ENCODE measurements around the gene TBC1D22A. TPM values are rescaled to one million over a fixed set of nuclear protein-coding genes. Genes with fewer than 3 reads are reported as not detected.

The TBC1D22A gene
- polyA plus RNA-seq, 1 experiment = 24.2 TPM

DNA sequence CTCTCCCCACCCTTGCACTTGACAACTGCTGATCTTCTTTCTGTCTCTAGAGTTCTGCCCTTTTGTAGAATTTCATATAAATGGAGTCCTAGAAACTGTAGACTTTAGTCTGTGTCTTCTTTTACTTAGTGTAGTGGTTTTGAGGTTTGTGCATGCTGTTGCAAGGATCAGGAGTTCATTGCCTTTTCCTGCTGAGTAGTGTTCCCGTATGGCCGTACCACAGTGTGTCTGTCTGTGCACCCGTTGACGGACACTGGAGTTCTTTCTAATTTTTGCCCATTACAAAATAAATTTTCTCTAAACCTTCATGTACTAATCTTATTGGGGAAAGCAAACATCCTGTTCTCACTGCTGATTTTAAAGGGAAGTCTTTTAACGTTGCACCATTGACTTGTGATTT, 138.1 kb downstream of the TBC1D22A start:
- no peak overlapping the region for H3K4me3 ChIP-seq (ENCODE audit: low read depth, low read length)
- ChIA-PET CTCF (no interaction called here), POLR2A (no interaction called here)
- H3K27me3 ChIP-seq (ENCODE audit: control insufficient read depth, insufficient read depth, low read length) = no peaks in the 10 kb centered on the region
- TF ChIP-seq, protein P1, sequence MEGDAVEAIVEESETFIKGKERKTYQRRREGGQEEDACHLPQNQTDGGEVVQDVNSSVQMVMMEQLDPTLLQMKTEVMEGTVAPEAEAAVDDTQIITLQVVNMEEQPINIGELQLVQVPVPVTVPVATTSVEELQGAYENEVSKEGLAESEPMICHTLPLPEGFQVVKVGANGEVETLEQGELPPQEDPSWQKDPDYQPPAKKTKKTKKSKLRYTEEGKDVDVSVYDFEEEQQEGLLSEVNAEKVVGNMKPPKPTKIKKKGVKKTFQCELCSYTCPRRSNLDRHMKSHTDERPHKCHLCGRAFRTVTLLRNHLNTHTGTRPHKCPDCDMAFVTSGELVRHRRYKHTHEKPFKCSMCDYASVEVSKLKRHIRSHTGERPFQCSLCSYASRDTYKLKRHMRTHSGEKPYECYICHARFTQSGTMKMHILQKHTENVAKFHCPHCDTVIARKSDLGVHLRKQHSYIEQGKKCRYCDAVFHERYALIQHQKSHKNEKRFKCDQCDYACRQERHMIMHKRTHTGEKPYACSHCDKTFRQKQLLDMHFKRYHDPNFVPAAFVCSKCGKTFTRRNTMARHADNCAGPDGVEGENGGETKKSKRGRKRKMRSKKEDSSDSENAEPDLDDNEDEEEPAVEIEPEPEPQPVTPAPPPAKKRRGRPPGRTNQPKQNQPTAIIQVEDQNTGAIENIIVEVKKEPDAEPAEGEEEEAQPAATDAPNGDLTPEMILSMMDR (IDR thresholded peaks at IDR 0.05; ENCODE audit: insufficient read depth, low read depth, low read length) = no peak
- H3K36me3 ChIP-seq (ENCODE audit: control insufficient read depth, insufficient read depth, low read length) = no peaks in the 10 kb centered on the region; the same call in 1 of the 2 replicates
- no peak for DNase-seq (ENCODE audit: low read depth)

DNA sequence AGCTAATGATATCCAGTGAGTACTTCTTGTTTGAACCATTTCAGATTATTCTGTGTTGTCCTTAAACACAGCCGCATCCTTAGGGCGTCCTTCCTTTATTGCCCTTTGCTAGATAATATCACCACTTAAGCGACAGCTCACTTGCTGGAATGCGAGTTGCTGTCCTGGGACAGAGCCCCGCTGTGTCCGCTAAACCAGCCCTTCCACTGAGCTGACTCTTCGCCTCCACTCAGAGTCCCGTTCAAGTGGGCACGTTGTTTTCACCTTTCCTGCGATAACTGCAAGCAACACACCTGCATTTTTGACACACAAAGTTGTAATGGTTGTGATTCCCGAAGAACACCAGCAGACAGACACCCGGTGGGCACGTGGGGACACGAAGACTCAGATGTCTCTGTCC, 140.0 kb downstream of the TBC1D22A start:
- no peak for DNase-seq (ENCODE audit: low read depth)
- CTCF ChIA-PET = no interaction called here
- TF ChIP-seq, protein P1 (IDR thresholded peaks at IDR 0.05; ENCODE audit: insufficient read depth, low read depth, low read length) = no peak
- no peaks in the 10 kb centered on the region for H3K27me3 ChIP-seq (ENCODE audit: control insufficient read depth, insufficient read depth, low read length)
- POLR2A ChIA-PET = no interaction called here
- no peak overlapping the region for H3K4me3 ChIP-seq (ENCODE audit: low read depth, low read length)
- H3K36me3 ChIP-seq (ENCODE audit: control insufficient read depth, insufficient read depth, low read length) = no peaks in the 10 kb centered on the region; the same call in none of the 2 replicates

DNA sequence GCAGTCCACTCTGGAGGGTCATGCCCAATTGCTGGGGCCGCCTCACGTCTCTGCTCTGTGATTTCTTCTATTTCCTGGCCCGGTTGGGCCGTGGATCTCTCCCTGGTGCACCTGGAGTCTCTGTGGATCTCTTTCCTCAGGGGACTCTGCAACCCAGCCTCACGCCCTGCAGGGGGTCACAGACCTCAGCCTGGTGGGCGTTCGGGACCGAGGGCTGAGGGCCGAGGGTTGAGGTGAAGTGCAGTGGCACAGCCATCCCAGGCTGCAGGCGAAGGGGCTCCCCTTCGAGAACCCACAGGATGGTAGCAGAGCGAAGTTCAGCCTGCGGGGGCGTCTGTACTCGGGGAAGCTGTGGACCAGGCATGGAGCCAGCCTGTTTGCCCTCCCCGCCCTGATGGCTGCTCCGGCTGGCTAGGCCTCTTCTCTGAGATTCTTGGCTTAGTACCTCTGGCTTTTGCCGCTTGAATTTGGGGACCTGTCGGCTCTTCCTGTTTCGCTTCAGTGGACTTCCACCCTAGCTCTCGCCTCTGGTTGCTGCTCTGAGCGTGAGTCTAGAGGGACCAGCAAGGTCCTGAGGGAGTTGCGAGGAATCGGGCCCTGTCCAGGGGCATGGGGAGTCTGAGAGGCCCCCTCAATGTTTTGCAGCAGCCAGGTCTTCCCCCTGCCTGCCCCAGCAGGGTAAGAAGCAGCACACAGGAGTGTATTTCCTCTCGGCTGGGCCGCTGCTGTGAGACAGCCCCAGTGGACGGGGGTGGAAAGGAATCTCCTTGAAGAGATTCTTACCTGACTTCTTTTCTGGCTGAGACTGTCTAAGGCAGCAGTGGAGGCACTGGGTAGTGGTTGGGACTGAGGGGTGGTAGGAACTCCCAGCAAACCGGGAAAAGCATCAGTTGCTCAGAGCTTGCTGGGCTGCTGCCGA, 140.8 kb downstream of the TBC1D22A start:
- CTCF ChIA-PET = no interaction called here
- DNase-seq (ENCODE audit: low read depth) = no peak
- TF ChIP-seq, protein P1 (IDR thresholded peaks at IDR 0.05; ENCODE audit: insufficient read depth, low read depth, low read length) = no peak
- POLR2A ChIA-PET = no interaction called here
- H3K4me3 ChIP-seq (ENCODE audit: low read depth, low read length) = no peak overlapping the region
- H3K27me3 ChIP-seq (ENCODE audit: control insufficient read depth, insufficient read depth, low read length) = no peaks in the 10 kb centered on the region
- H3K36me3 ChIP-seq (ENCODE audit: control insufficient read depth, insufficient read depth, low read length) = peaks cover 1% of the 10 kb centered on the region

DNA sequence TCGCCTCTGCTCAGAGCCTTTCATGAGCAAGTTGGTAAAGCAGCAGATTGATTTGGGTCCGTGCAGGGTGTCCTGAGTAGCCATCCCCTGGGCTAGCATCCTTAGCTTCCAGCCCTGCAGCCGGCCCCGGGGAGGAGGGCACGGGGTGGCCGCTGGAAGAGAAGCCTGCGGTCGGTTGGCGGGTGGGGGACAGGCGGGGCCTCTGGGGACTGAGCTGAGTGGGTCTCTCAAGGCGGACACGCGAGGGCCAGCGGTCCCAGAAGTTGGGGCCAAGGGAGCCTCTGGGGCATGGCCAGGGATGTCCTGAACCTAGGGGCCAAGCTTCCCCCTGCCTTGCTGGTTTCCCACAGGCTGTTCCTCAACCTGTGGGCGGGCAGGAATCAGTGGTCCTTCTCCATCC, 143.0 kb downstream of the TBC1D22A start:
- Histone ChIP-seq H3K36me3 (ENCODE audit: control insufficient read depth, insufficient read depth, low read length) (peaks cover 1% of the 10 kb centered on the region), H3K4me3 (ENCODE audit: low read depth, low read length) (no peak overlapping the region), H3K27me3 (ENCODE audit: control insufficient read depth, insufficient read depth, low read length) (no peaks in the 10 kb centered on the region)
- DNase-seq (ENCODE audit: low read depth) = no peak
- ChIA-PET CTCF (no interaction called here), POLR2A (no interaction called here)
- TF ChIP-seq, protein P1 (IDR thresholded peaks at IDR 0.05; ENCODE audit: insufficient read depth, low read depth, low read length) = no peak

DNA sequence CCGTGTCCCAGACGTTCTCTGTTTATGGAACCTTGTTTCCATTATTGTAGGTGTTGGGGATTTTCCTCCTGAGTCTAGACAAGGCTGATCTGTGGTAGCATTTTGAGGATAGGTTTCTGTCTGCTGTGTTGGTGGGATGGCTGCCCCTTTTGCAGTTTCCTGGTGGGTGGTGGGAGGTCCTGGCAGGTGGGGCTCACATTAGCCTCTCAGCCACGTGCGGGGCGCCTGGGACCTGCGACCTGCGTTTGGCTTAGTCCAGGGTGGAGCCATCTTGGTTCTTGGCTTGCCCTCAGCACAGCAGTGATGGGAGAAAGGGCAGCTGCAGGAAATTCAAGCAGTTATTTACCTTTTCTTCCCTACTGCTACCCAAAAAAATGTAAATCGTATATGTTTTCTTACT, 143.4 kb downstream of the TBC1D22A start:
- POLR2A ChIA-PET = no interaction called here

More for the DNA sequence above, 143.4 kb downstream of the TBC1D22A start:
- Histone ChIP-seq H3K36me3 (ENCODE audit: control insufficient read depth, insufficient read depth, low read length) (peaks cover 1% of the 10 kb centered on the region), H3K27me3 (ENCODE audit: control insufficient read depth, insufficient read depth, low read length) (no peaks in the 10 kb centered on the region), H3K4me3 (ENCODE audit: low read depth, low read length) (no peak overlapping the region)
- DNase-seq (ENCODE audit: low read depth) = no peak
- TF ChIP-seq, protein P1 (IDR thresholded peaks at IDR 0.05; ENCODE audit: insufficient read depth, low read depth, low read length) = no peak
- CTCF ChIA-PET = no interaction called here
